ENCODE measurements around the gene ACSM4.
"Not testable (repeated sequence)": the region's sequence is repeated elsewhere in the genome, so short reads cannot be mapped to it uniquely, and the experiment has no call there.

The ACSM4 gene

GRCh38 chr12:7303772-7304171, at the start of gene ACSM4:
Gene ACSM4 (plus strand): TSS chr12:7304072. CDS start chr12:7304332, 260 bp downstream.
- DNase-seq, result no peak

- DNase-seq, result no peak
Measured at GRCh38 chr12:7259060-7259459, 44.8 kb upstream of the ACSM4 start.

- no peak for DNase-seq
Measured at GRCh38 chr12:7264538-7264937, 39.3 kb upstream of the ACSM4 start.

GRCh38 chr12:7265251-7265650, 38.6 kb upstream of the ACSM4 start:
- no peak for DNase-seq

- DNase-seq, result no peak
Measured at GRCh38 chr12:7269273-7269672, 34.6 kb upstream of the ACSM4 start.

GRCh38 chr12:7271893-7272514, 31.9 kb upstream of the ACSM4 start:
- DNase-seq, result no peak

- not testable (repeated sequence) for DNase-seq
Measured at GRCh38 chr12:7275482-7275881, 28.4 kb upstream of the ACSM4 start.

GRCh38 chr12:7282844-7283243, 21.0 kb upstream of the ACSM4 start:
- DNase-seq, result no peak

- no peak for DNase-seq
Measured at GRCh38 chr12:7289743-7290142, 14.1 kb upstream of the ACSM4 start.

GRCh38 chr12:7290588-7290987, 13.3 kb upstream of the ACSM4 start:
- not testable (repeated sequence) for DNase-seq

GRCh38 chr12:7292300-7292699, 11.6 kb upstream of the ACSM4 start:
- DNase-seq, result no peak

GRCh38 chr12:7293670-7294069, 10.2 kb upstream of the ACSM4 start:
- DNase-seq, result no peak

- no peak for DNase-seq
Measured at GRCh38 chr12:7295529-7295928, 8.3 kb upstream of the ACSM4 start.

- no peak for DNase-seq
Measured at GRCh38 chr12:7297865-7298264, 6.0 kb upstream of the ACSM4 start.

GRCh38 chr12:7302266-7302986, 1.4 kb upstream of the ACSM4 start:
- DNase-seq, result no peak

GRCh38 chr12:7303230-7303629, 642 bp upstream of the ACSM4 start:
- DNase-seq, result no peak

- no peak for DNase-seq
Measured at GRCh38 chr12:7304456-7304855, 584 bp downstream of the ACSM4 start.

- DNase-seq, result no peak
Measured at GRCh38 chr12:7310070-7310469, 6.2 kb downstream of the ACSM4 start.

GRCh38 chr12:7319930-7320329, 16.1 kb downstream of the ACSM4 start:
- DNase-seq, result no peak

- DNase-seq, result no peak
Measured at GRCh38 chr12:7321624-7322023, 17.8 kb downstream of the ACSM4 start.

- DNase-seq, result no peak
Measured at GRCh38 chr12:7322599-7322998, 18.7 kb downstream of the ACSM4 start.

- DNase-seq, result no peak
Measured at GRCh38 chr12:7324176-7324575, 20.3 kb downstream of the ACSM4 start.

- DNase-seq, result no peak
Measured at GRCh38 chr12:7327918-7328317, 24.0 kb downstream of the ACSM4 start.

Data from hypothalamus (tissue), 51 donors.